H1 (cell line): ENCODE measurements around the gene FCN2. TPM values are rescaled to one million over a fixed set of nuclear protein-coding genes. Genes with fewer than 3 reads are reported as not detected.
A peak's percentile ranks its signal among the peaks of the same experiment; 100 is the strongest.

Experiments used
- CTCF ChIA-PET: fragments of 300-600 bp; sonication (Branson Sonifier 250); formaldehyde crosslinking; loops from one replicate; lab custom pipeline; 2021; ENCODE audit not compliant: partially characterized antibody; lab: Charles Lee
- POLR2A ChIA-PET: fragments of 300-600 bp; sonication (Branson Sonifier 250); formaldehyde crosslinking; loops from one replicate; lab custom pipeline; 2021; ENCODE audit warnings: inconsistent platforms; ENCODE audit not compliant: partially characterized antibody; lab: Charles Lee
- DNase-seq, 2 experiments: peaks; one replicate each; pipeline versions ENCODE4 v3.0.0 to v3.0.0-alpha.2; 2010 to 2022; ENCODE audit warnings: low spot score in 2 of 2, low read depth in 1 of 2, mixed read lengths in 1 of 2
- FAIRE-seq: peaks from 2 replicates; lab custom pipeline; 2011; peaks lifted over from hg19 to GRCh38; lab: Jason Lieb, UNC
- H2AFZ ChIP-seq: 2 replicates; pipeline ENCODE4 v1.8.1; 2012; ENCODE audit warnings: low read length, inconsistent platforms
- H2AK5ac ChIP-seq: 2 replicates; pipeline ENCODE4 v1.6.1; 2013; ENCODE audit warnings: low read depth, low read length
- H2BK120ac ChIP-seq: replicated peaks from 2 replicates; pipeline ENCODE3; 2013; ENCODE audit warnings: low read depth, low read length, inconsistent platforms
- H2BK12ac ChIP-seq: 2 replicates; pipeline ENCODE4 v1.6.1; 2013; ENCODE audit warnings: low read depth, low read length
- H2BK15ac ChIP-seq: 2 replicates; pipeline ENCODE4 v1.6.1; 2013; ENCODE audit warnings: low read length
- H2BK20ac ChIP-seq: 2 replicates; pipeline ENCODE4 v1.6.1; 2013; ENCODE audit warnings: low read length
- H2BK5ac ChIP-seq: 2 replicates; pipeline ENCODE4 v1.6.1; 2013; ENCODE audit warnings: low read depth, low read length
- H3K14ac ChIP-seq: 2 replicates; pipeline ENCODE4 v1.6.1; 2013; ENCODE audit warnings: inconsistent platforms; ENCODE audit not compliant: insufficient read length
- H3K18ac ChIP-seq: 2 replicates; pipeline ENCODE4 v1.6.1; 2013; ENCODE audit warnings: low read length; ENCODE audit errors: extremely low read depth
- H3K23ac ChIP-seq: 2 replicates; pipeline ENCODE4 v1.6.1; 2013; ENCODE audit warnings: inconsistent platforms; ENCODE audit not compliant: insufficient read length
- H3K23me2 ChIP-seq: 2 replicates; pipeline ENCODE4 v1.6.1; 2013; ENCODE audit warnings: low read depth, low read length
- H3K27ac ChIP-seq: 2 replicates; pipeline ENCODE4 v1.6.1; 2011; ENCODE audit warnings: low read depth, low read length, inconsistent platforms
- H3K27me3 ChIP-seq, 4 experiments: replicated peaks in 1 of 4; 1 replicate in 1 of 4; 2 replicates in 3 of 4; pipeline versions ENCODE4 v1.6.1 to v1.8.1; 2011 to 2013; ENCODE audit warnings: low read length in 3 of 4, mild to moderate bottlenecking in 3 of 4, inconsistent platforms in 2 of 4, mixed read lengths in 2 of 4, moderate library complexity in 1 of 4; ENCODE audit not compliant: control insufficient read depth in 3 of 4, insufficient read depth in 3 of 4; ENCODE audit errors: extremely low read depth in 1 of 4
- H3K36me3 ChIP-seq, 4 experiments: 2 replicates each; pipeline versions ENCODE4 v1.6.1 to v1.8.1; 2011 to 2013; ENCODE audit warnings: mild to moderate bottlenecking in 4 of 4, low read length in 3 of 4, moderate library complexity in 2 of 4, control low read depth in 1 of 4, inconsistent platforms in 1 of 4; ENCODE audit not compliant: insufficient read depth in 4 of 4, control insufficient read depth in 2 of 4
- H3K4ac ChIP-seq: replicated peaks from 2 replicates; pipeline ENCODE3; 2013; ENCODE audit warnings: low read length, low read depth, mixed read lengths, inconsistent platforms; ENCODE audit not compliant: insufficient read length
- H3K4me1 ChIP-seq, 4 experiments: replicated peaks in 1 of 4; 1 replicate in 1 of 4; 2 replicates in 3 of 4; pipeline versions ENCODE4 v1.6.1 to v1.8.1; 2011 to 2013; ENCODE audit warnings: low read length in 3 of 4, inconsistent platforms in 2 of 4, mixed read lengths in 1 of 4; ENCODE audit not compliant: insufficient read depth in 4 of 4, control insufficient read depth in 3 of 4
- H3K4me2 ChIP-seq, 2 experiments: 2 replicates each; pipeline versions ENCODE4 v1.6.1 to v1.8.1; 2011 to 2013; ENCODE audit warnings: low read depth in 2 of 2, low read length in 2 of 2, control low read depth in 1 of 2, inconsistent platforms in 1 of 2, mild to moderate bottlenecking in 1 of 2; ENCODE audit not compliant: insufficient read depth in 1 of 2
- H3K4me3 ChIP-seq, 4 experiments: fragments of 200-600, 300-600 bp in 1 of 4; sonication (generic), shearing (Covaris generic), sonication (Bioruptor Twin) in 1 of 4; 2 replicates each; pipeline versions ENCODE4 v1.5.1 to v1.8.1; 2011 to 2016; ENCODE audit warnings: low read length in 4 of 4, low read depth in 3 of 4, control low read depth in 2 of 4, inconsistent platforms in 2 of 4, mild to moderate bottlenecking in 2 of 4, mixed read lengths in 1 of 4, moderate library complexity in 1 of 4; ENCODE audit not compliant: insufficient read depth in 2 of 4; ENCODE audit errors: extremely low read depth in 1 of 4
- H3K56ac ChIP-seq: replicated peaks from 2 replicates; pipeline ENCODE3; 2013; ENCODE audit warnings: low read depth, mild to moderate bottlenecking, mixed read lengths, low read length, inconsistent platforms; ENCODE audit not compliant: insufficient read length
- H3K79me1 ChIP-seq: 2 replicates; pipeline ENCODE4 v1.6.1; 2013; ENCODE audit warnings: low read depth, low read length, control low read depth
- H3K79me2 ChIP-seq, 2 experiments: 2 replicates each; pipeline versions ENCODE4 v1.6.1 to v1.8.1; 2012 to 2013; ENCODE audit warnings: low read length in 2 of 2, mild to moderate bottlenecking in 2 of 2, inconsistent platforms in 1 of 2; ENCODE audit not compliant: insufficient read depth in 2 of 2, control insufficient read depth in 1 of 2
- H3K9ac ChIP-seq, 4 experiments: replicated peaks in 1 of 4; 1 replicate in 1 of 4; 2 replicates in 3 of 4; pipeline versions ENCODE4 v1.6.1 to v1.8.1; 2011 to 2013; ENCODE audit warnings: low read depth in 3 of 4, low read length in 3 of 4, control low read depth in 2 of 4, mild to moderate bottlenecking in 2 of 4, moderate library complexity in 2 of 4, inconsistent platforms in 1 of 4; ENCODE audit errors: extremely low read depth in 1 of 4
- H3K9me3 ChIP-seq, 2 experiments: 2 replicates each; pipeline versions ENCODE4 v1.6.1 to v1.8.1; 2012 to 2013; ENCODE audit warnings: mild to moderate bottlenecking in 2 of 2, moderate library complexity in 2 of 2, control low read depth in 1 of 2, inconsistent platforms in 1 of 2, low read depth in 1 of 2, low read length in 1 of 2, mixed read lengths in 1 of 2; ENCODE audit not compliant: insufficient read depth in 2 of 2
- H4K20me1 ChIP-seq, 2 experiments: replicated peaks in 1 of 2; 2 replicates each; pipeline versions ENCODE3 to v1.8.1; 2011 to 2013; ENCODE audit warnings: inconsistent platforms in 2 of 2, low read length in 2 of 2, mild to moderate bottlenecking in 1 of 2; ENCODE audit not compliant: insufficient read depth in 2 of 2, control insufficient read depth in 1 of 2
- H4K5ac ChIP-seq: 2 replicates; pipeline ENCODE4 v1.6.1; 2013; ENCODE audit warnings: low read length, low read depth, mixed read lengths, inconsistent platforms; ENCODE audit not compliant: insufficient read length
- H4K8ac ChIP-seq: 2 replicates; pipeline ENCODE4 v1.8.0; 2013; ENCODE audit warnings: mild to moderate bottlenecking, moderate library complexity, low read length, inconsistent platforms; ENCODE audit not compliant: insufficient read depth; ENCODE audit errors: extremely low read depth
- H4K91ac ChIP-seq: replicated peaks from 2 replicates; pipeline ENCODE3; 2013; ENCODE audit warnings: low read length, mixed read lengths, inconsistent platforms; ENCODE audit not compliant: insufficient read length
- ATF3 ChIP-seq: IDR thresholded peaks from 2 replicates; pipeline ENCODE4 v1.6.1; 2011; ENCODE audit warnings: low read depth, mild to moderate bottlenecking, low read length; ENCODE audit not compliant: insufficient read depth
- CHD2 ChIP-seq: IDR thresholded peaks from 2 replicates; pipeline ENCODE4 v1.6.1; 2012; ENCODE audit warnings: low read length, improper control_type of control experiment
- CREB1 ChIP-seq: IDR thresholded peaks from 2 replicates; pipeline ENCODE4 v1.6.1; 2012; ENCODE audit warnings: inconsistent platforms
- EGR1 ChIP-seq: IDR thresholded peaks from 2 replicates; pipeline ENCODE4 v1.6.1; 2011; ENCODE audit warnings: low read depth, low read length, borderline replicate concordance
- GTF2F1 ChIP-seq: IDR thresholded peaks from 2 replicates; pipeline ENCODE4 v1.6.1; 2012; ENCODE audit warnings: low read depth, low read length, improper control_type of control experiment, borderline replicate concordance
- HDAC6 ChIP-seq: IDR thresholded peaks from one replicate; pipeline ENCODE4 v1.7.1; 2012; ENCODE audit warnings: low read depth, mild to moderate bottlenecking, inconsistent platforms, low read length, moderate library complexity
- NANOG ChIP-seq: IDR thresholded peaks from 2 replicates; pipeline ENCODE4 v1.6.1; 2011; ENCODE audit warnings: low read length, low read depth, mild to moderate bottlenecking, inconsistent platforms; ENCODE audit not compliant: insufficient read depth, poor library complexity, severe bottlenecking
- PHF8 ChIP-seq: fragments of 200-600 bp; sonication (generic); conservative IDR thresholded peaks from 2 replicates; pipeline ENCODE4 v1.7.1; 2012; ENCODE audit warnings: low read depth, mild to moderate bottlenecking, inconsistent platforms, low read length, moderate library complexity
- RXRA ChIP-seq: IDR thresholded peaks from 2 replicates; pipeline ENCODE4 v1.6.1; 2011; ENCODE audit warnings: low read depth, mild to moderate bottlenecking, low read length, moderate library complexity; ENCODE audit not compliant: insufficient read depth
- YY1 ChIP-seq: IDR thresholded peaks from 2 replicates; pipeline ENCODE4 v1.6.1; 2011; ENCODE audit warnings: low read depth, mild to moderate bottlenecking, low read length
- WGBS, 2 experiments: shearing (Covaris generic) in 1 of 2; methylation state at CpG; one replicate each; pipeline versions ENCODE4 v1.1.6 to v1.1.7; 2013 to 2015; ENCODE audit warnings: low lambda C conversion rate in 2 of 2, mixed read lengths in 2 of 2, inconsistent platforms in 1 of 2, low coverage in 1 of 2, missing lambda C conversion rate in 1 of 2; ENCODE audit not compliant: insufficient replicate concordance in 2 of 2, insufficient coverage in 1 of 2, insufficient read length in 1 of 2; ENCODE audit errors: extremely low coverage in 1 of 2, missing lambda C conversion rate in 1 of 2; 5-methylcytosine and 5-hydroxymethylcytosine counted together
- polyA plus RNA-seq, 7 experiments: library from polyadenylated mRNA; depleted of rRNA in 3 of 7; stranded (reverse) in 5 of 7; unstranded in 2 of 7; fragments of >200 nt in 5 of 7; fragments of 200-250 nt in 2 of 7; gene quantifications; 1 replicate in 5 of 7; 2 replicates in 1 of 7; 4 replicates in 1 of 7; pipeline versions ENCODE4 v1.2.1 to v1.2.3, GENCODE V29; 2011 to 2013; ENCODE audit warnings: missing spikeins in 2 of 7, mixed read lengths in 2 of 7
- total RNA-seq: library from RNA; stranded (reverse); fragmentation: NEBNext Ultra II Directional; extraction: Animal tissue kit (Norgen Biotek cat#: 25700); gene quantifications from 2 replicates; pipeline ENCODE4 v1.2.1, GENCODE V29; 2021

The FCN2 gene
- total and polyA plus RNA-seq, 2 of the 8 experiments (the other 6 are each of a cell fraction or from before 2014, with no cell fraction given): not detected

- no peak overlapping the region for H2BK5ac ChIP-seq
- DNase-seq (peak in 1 of 2 experiments; percentile 29), FAIRE-seq (no peak)
- H3K4ac ChIP-seq: no peak overlapping the region
- no peaks in the 10 kb centered on the region for H3K4me1 ChIP-seq
- H3K18ac ChIP-seq: no peak overlapping the region
- H2BK15ac ChIP-seq: no peak overlapping the region
- H2BK20ac ChIP-seq: no peak overlapping the region
- H3K23ac ChIP-seq: no peak overlapping the region
- H3K27me3 ChIP-seq: no peaks in the 10 kb centered on the region
- no peak overlapping the region for H3K9ac ChIP-seq
- no peak overlapping the region for H3K14ac ChIP-seq
- no peak overlapping the region for H3K56ac ChIP-seq
- peaks cover 11 to 14% of the 10 kb centered on the region in 2 experiments; a peak in 3 of 4 replicates for H3K9me3 ChIP-seq
- no peak overlapping the region for H4K8ac ChIP-seq
- WGBS, 2 experiments: 85% methylated on average over 5 of the region's 5 CpGs; no CpG with 5 or more reads in 1 of the 2 experiments
- H2BK120ac ChIP-seq: no peak overlapping the region
- 0 out of 2 replicates have a peak overlapping the region, but pooled peaks have one; percentile 27 for H2BK12ac ChIP-seq
- ChIA-PET CTCF (no interaction called here), POLR2A (no interaction called here)
- H3K79me2 ChIP-seq: no peaks in the 10 kb centered on the region
- H4K5ac ChIP-seq: no peak overlapping the region
- no peaks in the 10 kb centered on the region for H3K79me1 ChIP-seq
- H2AK5ac ChIP-seq: no peak overlapping the region
- H4K91ac ChIP-seq: no peak overlapping the region
- H3K27ac ChIP-seq: no peak overlapping the region
- no peaks in the 10 kb centered on the region for H3K23me2 ChIP-seq
- no peaks in the 10 kb centered on the region for H4K20me1 ChIP-seq
- no peaks in the 10 kb centered on the region for H3K36me3 ChIP-seq
- no peak overlapping the region for H3K4me2 ChIP-seq
- no peak overlapping the region for H2AFZ ChIP-seq
- H3K4me3 ChIP-seq: no peak overlapping the region
- no peak for TF ChIP-seq CREB1
- no peak for TF ChIP-seq ATF3
- no peak for TF ChIP-seq HDAC6
- TF ChIP-seq CHD2: no peak
- TF ChIP-seq EGR1: no peak
- no peak for TF ChIP-seq NANOG
- no peak for TF ChIP-seq RXRA
- no peak for TF ChIP-seq PHF8
- TF ChIP-seq YY1: no peak
- TF ChIP-seq GTF2F1: no peak
Measured at GRCh38 chr9:134891713-134892112, 11.1 kb downstream of the FCN2 start.
